ENCODE results near the gene FAM163B. TPM values are rescaled to one million over a fixed set of nuclear protein-coding genes. Genes with fewer than 3 reads are reported as not detected.

Gene FAM163B
- total and polyA plus RNA-seq, 9 of the 15 experiments (the other 6 are each of a cell fraction or from before 2014, with no cell fraction given), result not detected

DNA sequence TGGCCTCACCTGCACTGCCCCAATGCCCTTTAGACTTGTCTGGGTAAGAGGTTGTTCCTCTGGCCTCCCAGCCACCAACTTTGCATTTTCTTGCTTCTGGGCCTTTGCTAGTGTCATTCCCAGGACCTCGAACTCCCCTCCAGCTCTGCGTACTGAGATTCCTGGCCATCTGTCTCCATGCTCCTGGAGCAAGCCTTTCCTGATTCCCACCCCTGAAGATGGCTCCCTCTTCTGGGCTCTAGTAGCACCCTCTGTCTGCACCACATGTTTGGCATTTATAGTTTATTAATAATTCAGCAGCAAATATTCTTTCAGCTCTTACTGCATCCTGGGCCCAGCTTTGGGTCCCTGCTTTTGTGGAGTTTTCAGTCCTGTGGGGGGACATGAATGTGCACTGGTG, 14.9 kb downstream of the FAM163B start:
- H3K4me3 ChIP-seq, result no peak overlapping the region
- ChIA-PET CTCF (ENCODE audit: low intra/inter-chr PET ratio) (no interaction called here), POLR2A (interaction anchor here (1.0 kb wide), 1 partner anchor 9 kb away, joined by 6 read pairs; no protein-coding TSS in a partner anchor)
- no peaks in the 10 kb centered on the region; the same call in 1 of the 2 replicates for H3K9me3 ChIP-seq (replicated peaks; ENCODE audit: control insufficient read depth, insufficient read depth, low read depth, low read length)
- H3K9ac ChIP-seq (ENCODE audit: insufficient read depth in 1 of 2, low read depth in 2 of 2, low read length in 2 of 2), result no peak overlapping the region
- no peak for TF ChIP-seq PHB (CRISPR knock-in tag; IDR thresholded peaks at IDR 0.05)
- ATAC-seq (no peak), DNase-seq (ENCODE audit: extremely low read depth in 1 of 4, low spot score in 3 of 4) (no peak), FAIRE-seq (no peak)
- no peaks in the 10 kb centered on the region for H3K79me2 ChIP-seq (ENCODE audit: control insufficient read depth, insufficient read depth, low read length)
- intact Hi-C loops (cut with micrococcal nuclease), result no loop called here
- BruUV-seq (replicated peaks), result no TSS peak
- no peaks in the 10 kb centered on the region for H3K9me1 ChIP-seq (ENCODE audit: control insufficient read depth, insufficient read depth, low read length)
- H3K27me3 ChIP-seq (ENCODE audit: control insufficient read depth in 2 of 2, insufficient read depth in 2 of 2, low read length in 2 of 2), result peaks cover 0 to 29% of the 10 kb centered on the region in 2 experiments; a peak in 1 of 5 replicates
- WGBS (ENCODE audit: insufficient coverage, low coverage, missing lambda C conversion rate), result 3% methylated on average over 2 of the region's 2 CpGs
- peaks cover 4% of the 10 kb centered on the region; the same call in 1 of the 2 replicates for H4K20me1 ChIP-seq (replicated peaks; ENCODE audit: control insufficient read depth, insufficient read depth, low read length)
- H3K4me2 ChIP-seq (ENCODE audit: insufficient read depth, low read length), result no peak overlapping the region
- H3K27ac ChIP-seq (ENCODE audit: extremely low read depth, low read depth, low read length), result no peak overlapping the region
- H3K4me1 ChIP-seq (replicated peaks in 1 of 2; ENCODE audit: control insufficient read depth in 2 of 2, insufficient read depth in 2 of 2, low read length in 2 of 2), result no peaks in the 10 kb centered on the region
- in situ Hi-C loops (cut with MboI), result no loop called here
- H3K36me3 ChIP-seq (ENCODE audit: control insufficient read depth, insufficient read depth, low read length), result no peaks in the 10 kb centered on the region
- H2AFZ ChIP-seq (ENCODE audit: low read depth, low read length), result no peak overlapping the region

GRCh38 chr9:133593587-133594253, 15.5 kb downstream of the FAM163B start:
- WGBS (ENCODE audit: insufficient coverage, low coverage, missing lambda C conversion rate), result 0% methylated on average over 10 of the region's 15 CpGs
- POLR2A ChIA-PET, result interaction anchor here (1.0 kb wide), 1 partner anchor 9 kb away, joined by 6 read pairs; no protein-coding TSS in a partner anchor
- TF ChIP-seq LCOR (CRISPR knock-in tag; IDR thresholded peaks at IDR 0.05), result no peak
- no peak for TF ChIP-seq SIRT6 (IDR thresholded peaks at IDR 0.05; ENCODE audit: low read depth, low read length)
- no peak for TF ChIP-seq TCF7L2 (IDR thresholded peaks at IDR 0.05; ENCODE audit: low read depth, low read length)
- TF ChIP-seq RNF219 (CRISPR knock-in tag; IDR thresholded peaks at IDR 0.05), result no peak
- TF ChIP-seq ZNF12 (CRISPR knock-in tag; IDR thresholded peaks at IDR 0.05), result no peak
- no peak for TF ChIP-seq ZNF253 (CRISPR knock-in tag; conservative IDR thresholded peaks at IDR 0.05)
- no peak for TF ChIP-seq SREBF1 (IDR thresholded peaks at IDR 0.05; ENCODE audit: borderline replicate concordance, low read depth, low read length)
- no peak for TF ChIP-seq ZNF766 (CRISPR knock-in tag; conservative IDR thresholded peaks at IDR 0.05)
- TF ChIP-seq BCL6 (CRISPR knock-in tag; IDR thresholded peaks at IDR 0.05), result no peak
- in situ Hi-C loops (cut with MboI) (no loop called here), intact Hi-C loops (cut with micrococcal nuclease) (no loop called here)
- H4K20me1 ChIP-seq (replicated peaks; ENCODE audit: control insufficient read depth, insufficient read depth, low read length), result peaks cover 4% of the 10 kb centered on the region; the same call in 1 of the 2 replicates
- no peak overlapping the region for H3K27ac ChIP-seq (ENCODE audit: extremely low read depth, low read depth, low read length)
- CTCF ChIA-PET (ENCODE audit: low intra/inter-chr PET ratio), result no interaction called here
- no peak overlapping the region for H3K9ac ChIP-seq (ENCODE audit: insufficient read depth in 1 of 2, low read depth in 2 of 2, low read length in 2 of 2)
- no peaks in the 10 kb centered on the region for H3K36me3 ChIP-seq (ENCODE audit: control insufficient read depth, insufficient read depth, low read length)
- ATAC-seq (no peak), DNase-seq (ENCODE audit: extremely low read depth in 1 of 4, low spot score in 3 of 4) (no peak), FAIRE-seq (no peak)
- H3K27me3 ChIP-seq (ENCODE audit: control insufficient read depth in 2 of 2, insufficient read depth in 2 of 2, low read length in 2 of 2), result peaks cover 0 to 29% of the 10 kb centered on the region in 2 experiments; a peak in 1 of 5 replicates
- BruUV-seq (replicated peaks), result no TSS peak
- H3K4me3 ChIP-seq, result no peak overlapping the region
- H3K9me1 ChIP-seq (ENCODE audit: control insufficient read depth, insufficient read depth, low read length), result no peaks in the 10 kb centered on the region
- no peaks in the 10 kb centered on the region; the same call in 1 of the 2 replicates for H3K9me3 ChIP-seq (replicated peaks; ENCODE audit: control insufficient read depth, insufficient read depth, low read depth, low read length)
- H3K79me2 ChIP-seq (ENCODE audit: control insufficient read depth, insufficient read depth, low read length), result no peaks in the 10 kb centered on the region
- H3K4me1 ChIP-seq (replicated peaks in 1 of 2; ENCODE audit: control insufficient read depth in 2 of 2, insufficient read depth in 2 of 2, low read length in 2 of 2), result no peaks in the 10 kb centered on the region
- H2AFZ ChIP-seq (ENCODE audit: low read depth, low read length), result no peak overlapping the region
- H3K4me2 ChIP-seq (ENCODE audit: insufficient read depth, low read length), result no peak overlapping the region

Data from K562 (cell line).